Stimulated activated CD4-positive, alpha-beta T cell treated with anti-CD3 and anti-CD28 coated beads, Interleukin-1b, Interleukin-23, amount 100 ng/mL, for 24 hours (primary cell): ENCODE results near the gene SCFD1.

Experiments
- DNase-seq, 4 experiments: peaks; one replicate each; pipeline ENCODE4 v3.0.0-alpha.2; 2020; ENCODE audit warnings: low read depth in 4 of 4, low spot score in 1 of 4

Gene SCFD1

GRCh38 chr14:30753452-30753851 is 131.3 kb downstream of the SCFD1 start:
- no peak for DNase-seq

DNA sequence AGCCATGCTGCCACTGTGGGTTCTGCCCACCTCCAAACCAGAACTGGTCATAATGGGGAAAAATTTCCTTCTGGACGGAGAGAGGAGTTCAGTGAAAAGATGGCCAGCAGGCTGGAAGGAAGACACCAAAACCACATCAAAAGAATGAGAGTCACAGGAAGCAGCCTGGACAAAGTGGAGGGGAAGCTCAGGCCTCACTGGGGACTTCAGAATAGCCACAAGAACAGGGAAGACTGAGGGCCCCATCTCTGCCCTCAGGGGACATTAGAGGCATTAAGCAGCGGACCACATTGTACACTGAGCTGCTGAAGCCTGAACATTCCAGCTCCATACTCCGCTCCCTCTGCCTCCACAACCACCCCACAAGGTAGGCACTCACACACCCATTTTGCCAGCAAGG is 132.7 kb downstream of the SCFD1 start:
- no peak for DNase-seq

DNA sequence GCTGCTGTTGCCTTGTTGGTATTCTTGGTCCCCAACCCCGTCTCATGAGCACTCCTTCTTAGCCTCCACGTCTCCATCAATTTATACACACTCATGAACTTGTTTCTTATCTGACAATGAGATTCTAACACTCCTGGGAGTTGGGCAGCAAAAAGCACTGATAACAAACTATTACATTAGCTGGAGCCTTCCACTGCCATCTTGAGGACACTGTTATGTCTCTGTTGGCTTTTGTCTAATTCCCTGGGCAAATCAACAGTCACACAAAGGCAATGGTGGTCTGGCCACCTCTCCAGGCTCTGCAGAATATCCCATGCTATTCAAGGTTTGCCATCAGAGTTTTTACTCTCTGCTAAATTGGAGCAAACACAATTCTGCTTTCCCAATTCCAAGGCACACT is 134.5 kb downstream of the SCFD1 start:
- no peak for DNase-seq

DNA sequence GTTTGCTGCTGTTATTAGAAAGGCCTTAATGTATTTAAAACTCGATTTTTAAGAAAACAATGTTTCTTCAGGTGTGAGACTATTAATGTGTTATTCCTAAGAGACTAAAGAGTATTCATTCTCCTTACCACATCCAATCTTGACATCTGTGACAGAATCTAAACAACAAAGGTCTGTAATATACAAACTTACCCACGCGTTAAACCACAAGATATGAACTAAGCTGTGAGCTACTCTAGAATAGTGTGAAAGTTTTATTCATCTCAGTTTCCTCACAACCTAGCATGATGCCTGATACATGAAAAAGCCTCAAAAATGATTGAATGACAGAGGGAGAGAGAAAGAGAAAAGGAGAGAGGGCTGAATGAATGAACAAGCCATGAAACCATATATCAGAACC is 135.0 kb downstream of the SCFD1 start:
- DNase-seq = no peak

- no peak for DNase-seq
These were observed 137.3 kb downstream of the SCFD1 start for GRCh38 chr14:30759172-30760125.

- no peak for DNase-seq
These were observed 141.8 kb downstream of the SCFD1 start for GRCh38 chr14:30763891-30764290.

DNA sequence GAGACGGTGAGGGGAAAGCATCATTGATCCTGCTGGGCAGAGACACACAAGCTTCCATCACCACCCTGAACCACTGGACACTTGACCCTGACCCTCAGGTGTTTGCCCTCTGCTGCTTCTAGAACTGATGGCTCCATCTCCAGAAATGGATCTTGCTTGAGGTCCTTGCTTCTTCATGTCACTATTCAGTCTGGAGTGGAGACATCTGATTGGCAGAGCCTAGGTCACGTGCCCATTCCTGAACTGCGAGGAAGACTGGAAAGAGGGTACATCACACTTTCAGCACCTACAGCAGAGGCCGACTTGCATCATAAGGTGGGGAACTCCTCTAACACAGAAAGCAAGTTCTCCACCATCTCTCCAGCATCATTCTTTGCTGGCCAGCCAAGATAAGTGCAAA is 145.5 kb downstream of the SCFD1 start:
- no peak for DNase-seq

DNA sequence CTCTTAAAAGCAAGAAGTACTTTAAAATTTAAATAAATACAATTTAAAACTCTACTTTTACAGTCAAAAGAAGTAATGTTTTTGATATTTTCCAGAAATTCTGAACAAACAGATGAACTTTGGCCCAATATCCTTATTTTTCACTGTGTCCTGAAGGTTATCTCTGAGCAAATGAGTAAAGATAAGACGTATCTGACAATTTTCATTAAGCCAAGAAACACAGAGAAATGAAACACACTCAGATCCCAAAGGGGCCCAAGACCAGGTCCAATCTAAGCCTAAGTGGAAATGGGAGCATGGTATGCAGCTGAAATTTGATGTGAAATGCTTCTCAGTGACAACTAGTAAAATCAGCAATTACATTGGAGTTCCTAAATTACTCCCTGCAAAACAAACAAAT is 146.7 kb downstream of the SCFD1 start:
- DNase-seq = no peak

GRCh38 chr14:30770376-30770775 is 148.3 kb downstream of the SCFD1 start:
- no peak for DNase-seq

DNA sequence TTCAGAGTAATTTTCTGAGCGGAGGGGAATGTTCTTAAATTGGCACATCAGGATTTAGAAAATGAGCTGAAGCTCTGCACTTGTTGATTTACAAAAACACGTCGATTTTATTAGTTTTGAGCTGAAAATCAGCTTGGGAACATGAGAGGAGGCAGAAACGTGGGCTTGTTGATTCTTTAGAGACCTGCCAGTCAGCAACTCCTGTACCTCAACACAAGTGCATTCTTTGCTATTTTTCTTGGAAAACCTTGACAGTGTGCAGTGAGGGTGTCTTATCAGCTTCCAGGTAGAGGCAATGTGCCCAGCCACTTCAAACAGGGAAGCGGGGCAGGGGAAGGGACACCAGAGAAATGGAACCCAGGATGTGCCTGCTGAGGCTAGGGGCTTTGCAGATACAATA is 149.5 kb downstream of the SCFD1 start:
- no peak for DNase-seq

DNA sequence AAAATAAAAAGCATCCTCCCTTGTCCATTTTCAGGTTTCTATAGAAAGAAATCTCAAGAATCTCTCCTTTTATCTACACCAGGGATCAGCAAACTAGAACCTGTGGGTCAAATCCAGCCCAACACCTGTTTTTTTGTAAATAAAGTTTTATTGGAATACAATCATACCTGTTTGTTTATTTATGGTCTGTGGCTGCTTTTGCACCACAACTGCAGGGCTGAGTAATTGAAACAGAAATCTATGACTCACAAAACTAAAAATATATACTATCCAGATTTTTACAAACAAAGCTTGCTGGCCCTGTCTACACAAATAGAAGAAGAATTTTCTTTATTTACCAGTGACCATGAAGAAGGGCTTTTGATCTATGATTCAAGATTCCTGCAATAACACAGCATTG is 157.1 kb downstream of the SCFD1 start:
- DNase-seq = no peak
